Measurements from ENCODE around the gene IGF1.

The IGF1 gene

DNA sequence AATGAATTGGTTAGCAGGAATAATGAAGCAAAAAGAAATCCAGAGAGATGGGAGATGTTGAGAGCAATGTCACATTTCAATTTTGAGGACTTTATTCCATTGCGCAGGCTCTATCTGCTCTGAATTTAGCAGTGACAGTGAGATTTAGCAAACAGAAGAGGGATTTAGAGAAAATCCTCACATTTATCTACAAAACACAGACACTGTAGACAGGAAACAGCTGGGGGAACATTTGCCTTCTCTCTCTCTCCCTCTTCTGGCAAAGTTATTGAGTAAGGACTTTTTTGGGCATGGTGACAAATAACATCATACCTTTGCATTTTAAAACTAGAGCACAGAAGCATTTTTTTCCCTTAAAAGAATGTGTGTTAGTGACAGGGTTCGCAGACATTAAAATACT is at the start of gene IGF1:
TSS of gene IGF1 (minus strand) at position 158 of the 400 bp plus-strand sequence. CDS start 182 bp downstream, outside the sequence.
- TF ChIP-seq, protein P1, sequence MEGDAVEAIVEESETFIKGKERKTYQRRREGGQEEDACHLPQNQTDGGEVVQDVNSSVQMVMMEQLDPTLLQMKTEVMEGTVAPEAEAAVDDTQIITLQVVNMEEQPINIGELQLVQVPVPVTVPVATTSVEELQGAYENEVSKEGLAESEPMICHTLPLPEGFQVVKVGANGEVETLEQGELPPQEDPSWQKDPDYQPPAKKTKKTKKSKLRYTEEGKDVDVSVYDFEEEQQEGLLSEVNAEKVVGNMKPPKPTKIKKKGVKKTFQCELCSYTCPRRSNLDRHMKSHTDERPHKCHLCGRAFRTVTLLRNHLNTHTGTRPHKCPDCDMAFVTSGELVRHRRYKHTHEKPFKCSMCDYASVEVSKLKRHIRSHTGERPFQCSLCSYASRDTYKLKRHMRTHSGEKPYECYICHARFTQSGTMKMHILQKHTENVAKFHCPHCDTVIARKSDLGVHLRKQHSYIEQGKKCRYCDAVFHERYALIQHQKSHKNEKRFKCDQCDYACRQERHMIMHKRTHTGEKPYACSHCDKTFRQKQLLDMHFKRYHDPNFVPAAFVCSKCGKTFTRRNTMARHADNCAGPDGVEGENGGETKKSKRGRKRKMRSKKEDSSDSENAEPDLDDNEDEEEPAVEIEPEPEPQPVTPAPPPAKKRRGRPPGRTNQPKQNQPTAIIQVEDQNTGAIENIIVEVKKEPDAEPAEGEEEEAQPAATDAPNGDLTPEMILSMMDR (IDR thresholded peaks at IDR 0.05; ENCODE audit: control insufficient read depth, insufficient read depth, low read depth, low read length, missing control alignments), result peak; percentile 34
- H3K4me3 ChIP-seq (ENCODE audit: control insufficient read depth, low read depth, low read length), result no peak within 1 kb of the TSS
- no peak for DNase-seq (ENCODE audit: low read depth)

DNA sequence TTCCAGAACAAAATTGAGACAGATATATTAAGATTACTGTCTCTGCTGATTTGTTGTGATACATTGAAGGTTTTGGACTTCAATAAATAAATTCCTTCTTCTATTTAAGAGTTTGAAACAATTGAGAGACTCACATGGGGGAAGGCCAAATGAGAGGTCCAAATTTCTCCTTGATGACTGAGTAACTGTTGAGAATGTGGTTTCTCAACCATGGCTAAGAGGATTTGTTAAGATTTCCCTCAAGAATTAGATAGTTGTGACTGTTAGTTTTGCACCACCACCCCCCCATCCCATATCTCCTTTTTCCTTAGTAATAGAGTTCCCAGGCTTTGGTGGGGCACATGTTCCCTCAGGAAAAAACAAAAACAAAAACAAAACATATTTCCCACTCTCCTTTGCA is 47.7 kb upstream of the IGF1 start:
- H3K4me3 ChIP-seq (ENCODE audit: control insufficient read depth, low read depth, low read length), result no peak overlapping the region
- no peak for DNase-seq (ENCODE audit: low read depth)
- TF ChIP-seq, protein P1 (IDR thresholded peaks at IDR 0.05; ENCODE audit: control insufficient read depth, insufficient read depth, low read depth, low read length, missing control alignments), result no peak

DNA sequence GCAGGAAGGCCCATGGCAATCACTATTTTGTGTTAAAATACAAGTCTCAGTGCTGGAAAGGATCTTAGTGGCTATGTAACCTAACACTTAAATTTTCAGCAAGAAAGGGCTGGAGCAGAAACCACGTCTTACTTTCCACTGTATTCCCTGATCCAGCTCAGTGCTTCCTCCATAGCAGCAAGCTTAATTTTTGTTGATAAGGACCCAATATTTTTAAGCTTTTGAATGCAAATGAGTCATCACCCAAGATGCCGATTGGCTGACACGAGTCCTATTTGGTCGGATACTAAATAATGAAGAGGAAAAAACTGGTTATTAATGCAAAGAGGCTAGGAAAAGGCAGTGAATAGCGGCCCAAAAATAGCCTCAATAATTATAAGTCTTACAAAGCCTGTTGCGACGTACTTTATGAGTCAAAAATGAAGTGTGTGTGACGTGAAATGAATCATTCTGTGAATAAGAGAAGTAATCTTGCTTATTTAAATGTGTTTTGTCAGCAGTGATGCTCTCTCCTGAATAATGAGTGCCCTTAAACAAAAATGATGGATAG is 46.9 kb upstream of the IGF1 start:
- DNase-seq (ENCODE audit: low read depth), result peak; percentile 66
- no peak overlapping the region for H3K4me3 ChIP-seq (ENCODE audit: control insufficient read depth, low read depth, low read length)
- TF ChIP-seq, protein P1 (IDR thresholded peaks at IDR 0.05; ENCODE audit: control insufficient read depth, insufficient read depth, low read depth, low read length, missing control alignments), result no peak

DNA sequence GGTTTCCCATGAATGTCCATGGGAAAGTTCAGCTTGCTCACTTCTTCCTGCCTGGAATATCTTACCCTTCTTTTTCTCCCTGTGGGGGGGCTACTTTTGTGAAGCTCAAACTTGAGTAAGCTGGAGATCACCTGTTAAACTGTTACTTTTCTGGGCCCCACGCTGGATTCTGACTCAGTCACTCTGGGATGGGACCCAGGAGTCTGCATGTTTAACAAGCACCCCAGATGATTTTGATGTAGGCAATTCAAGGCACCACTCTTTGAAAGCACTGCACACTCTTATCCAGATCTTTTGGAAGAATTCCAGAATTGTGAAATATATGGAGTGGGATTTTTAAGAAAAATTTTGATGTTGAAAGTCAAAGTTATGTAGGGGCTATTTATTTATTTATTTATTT is 46.3 kb upstream of the IGF1 start:
- DNase-seq (ENCODE audit: low read depth), result no peak
- no peak overlapping the region for H3K4me3 ChIP-seq (ENCODE audit: control insufficient read depth, low read depth, low read length)
- TF ChIP-seq, protein P1 (IDR thresholded peaks at IDR 0.05; ENCODE audit: control insufficient read depth, insufficient read depth, low read depth, low read length, missing control alignments), result no peak

DNA sequence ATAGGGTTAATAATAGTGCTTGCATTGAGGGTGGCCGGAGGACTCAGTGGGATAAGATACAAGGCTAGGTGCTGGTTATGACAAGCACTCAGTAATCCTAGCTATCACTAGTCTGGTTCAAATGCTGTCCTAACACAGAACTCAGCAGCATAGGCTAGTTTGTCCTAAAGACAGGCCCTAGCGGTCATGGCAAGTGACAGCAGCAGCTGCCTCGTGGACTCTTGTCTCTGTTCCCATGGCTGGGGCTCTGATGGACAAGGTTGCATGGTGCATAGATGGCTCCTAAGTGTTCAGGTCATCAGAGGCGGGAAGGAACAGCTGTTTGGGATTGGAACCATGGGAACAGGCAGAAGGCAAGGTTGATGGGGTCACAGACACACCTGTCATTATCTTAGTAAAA is 42.4 kb upstream of the IGF1 start:
- TF ChIP-seq, protein P1 (IDR thresholded peaks at IDR 0.05; ENCODE audit: control insufficient read depth, insufficient read depth, low read depth, low read length, missing control alignments), result no peak
- no peak for DNase-seq (ENCODE audit: low read depth)

GRCh38 chr12:102521662-102522277 is 41.4 kb upstream of the IGF1 start:
- H3K4me3 ChIP-seq (ENCODE audit: control insufficient read depth, low read depth, low read length), result no peak overlapping the region
- TF ChIP-seq, protein P1 (IDR thresholded peaks at IDR 0.05; ENCODE audit: control insufficient read depth, insufficient read depth, low read depth, low read length, missing control alignments), result no peak
- DNase-seq (ENCODE audit: low read depth), result no peak

More for the DNA sequence above, 42.4 kb upstream of the IGF1 start:
- no peak overlapping the region for H3K4me3 ChIP-seq (ENCODE audit: control insufficient read depth, low read depth, low read length)
